WTC11 (cell line): ENCODE data around the gene ARHGEF17. TPM values are rescaled to one million over a fixed set of nuclear protein-coding genes. Genes with fewer than 3 reads are reported as not detected.

Experiments used
- ATAC-seq: fragments of 200-7000 bp; cut with Tn5 transposase; 2 replicates; pipeline ENCODE4 v1.10.0; 2021; ENCODE audit warnings: mild to moderate bottlenecking, moderate library complexity
- CTCF ChIA-PET: fragments of 300-600 bp; sonication (Branson Sonifier 250); formaldehyde crosslinking; loops from one replicate; lab custom pipeline; 2021; ENCODE audit warnings: antibody characterized with exemption; lab: Charles Lee
- POLR2A ChIA-PET: fragments of 350-600 bp; sonication (Branson Sonifier 250); formaldehyde crosslinking; loops from one replicate; lab custom pipeline; 2021; ENCODE audit warnings: antibody characterized with exemption; lab: Charles Lee
- DNase-seq: peaks from one replicate; pipeline ENCODE4 v3.0.0; 2021; ENCODE audit warnings: low spot score
- H3K27ac Mint-ChIP-seq: 2 replicates; pipeline ENCODE4 v1.8.0; 2021; ENCODE audit warnings: mixed read lengths
- H3K27me3 Mint-ChIP-seq: 2 replicates; pipeline ENCODE4 v1.8.0; 2021; ENCODE audit warnings: low read depth, mild to moderate bottlenecking, moderate library complexity, mixed read lengths
- H3K36me3 Mint-ChIP-seq: 2 replicates; pipeline ENCODE4 v1.8.0; 2021; ENCODE audit warnings: mixed read lengths
- H3K4me1 Mint-ChIP-seq: 2 replicates; pipeline ENCODE4 v1.8.0; 2022; ENCODE audit warnings: mixed read lengths
- H3K4me3 Mint-ChIP-seq: 2 replicates; pipeline ENCODE4 v1.8.0; 2021; ENCODE audit warnings: mild to moderate bottlenecking, moderate library complexity, mixed read lengths
- H3K9me3 Mint-ChIP-seq: 2 replicates; pipeline ENCODE4 v1.8.0; 2021; ENCODE audit warnings: mixed read lengths
- CBFB ChIP-seq: sonication (generic); formaldehyde crosslinking; IDR thresholded peaks from 2 replicates; pipeline ENCODE4 v1.8.1; 2022; ENCODE audit warnings: mild to moderate bottlenecking, low read depth, missing genetic modification reagents
- CTCF ChIP-seq: fragments of 200-600 bp; IDR thresholded peaks from 2 replicates; pipeline ENCODE4 v1.8.0; 2022; ENCODE audit warnings: antibody characterized with exemption
- JAZF1 ChIP-seq: fragments of 250-450 bp; sonication (Bioruptor Pico); IDR thresholded peaks from 2 replicates; pipeline ENCODE4 v1.9.0; 2021; ENCODE audit warnings: moderate library complexity, mild to moderate bottlenecking, inconsistent platforms
- JUN ChIP-seq: sonication (generic); formaldehyde crosslinking; IDR thresholded peaks from 2 replicates; pipeline ENCODE4 v1.8.0; 2023; ENCODE audit warnings: mild to moderate bottlenecking, missing genetic modification reagents
- MLX ChIP-seq: sonication (generic); formaldehyde crosslinking; IDR thresholded peaks from 2 replicates; pipeline ENCODE4 v1.8.1; 2023; ENCODE audit warnings: mild to moderate bottlenecking, missing genetic modification reagents, moderate library complexity
- NR3C1 ChIP-seq: sonication (generic); formaldehyde crosslinking; conservative IDR thresholded peaks from 2 replicates; pipeline ENCODE4 v1.8.1; 2023; ENCODE audit warnings: low read depth, mild to moderate bottlenecking, missing genetic modification reagents
- USF2 ChIP-seq: sonication (generic); formaldehyde crosslinking; IDR thresholded peaks from 2 replicates; pipeline ENCODE4 v1.8.1; 2023; ENCODE audit warnings: mild to moderate bottlenecking, missing genetic modification reagents, moderate library complexity
- ZNF219 ChIP-seq: sonication (generic); formaldehyde crosslinking; IDR thresholded peaks from 2 replicates; pipeline ENCODE4 v1.8.0; 2023; ENCODE audit warnings: missing genetic modification reagents, mild to moderate bottlenecking, borderline replicate concordance
- ZNF512 ChIP-seq: sonication (generic); formaldehyde crosslinking; IDR thresholded peaks from 2 replicates; pipeline ENCODE4 v1.8.1; 2022; ENCODE audit warnings: missing genetic modification reagents, borderline replicate concordance
- total RNA-seq: library from RNA; stranded (reverse); gene quantifications from 3 replicates; pipeline ENCODE4 v1.2.3, GENCODE V29; 2021
- TF ChIP-seq, protein P1 (sequence below): sonication (generic); formaldehyde crosslinking; IDR thresholded peaks from 2 replicates; pipeline ENCODE4 v1.8.1; 2023; ENCODE audit warnings: mild to moderate bottlenecking, missing genetic modification reagents
- TF ChIP-seq, protein P2 (sequence below): sonication (generic); formaldehyde crosslinking; IDR thresholded peaks from 2 replicates; pipeline ENCODE4 v1.8.1; 2022; ENCODE audit warnings: low read depth, missing genetic modification reagents, borderline replicate concordance

The ARHGEF17 gene
- total RNA-seq, 1 experiment from 2014 or later = 18.2 TPM

DNA sequence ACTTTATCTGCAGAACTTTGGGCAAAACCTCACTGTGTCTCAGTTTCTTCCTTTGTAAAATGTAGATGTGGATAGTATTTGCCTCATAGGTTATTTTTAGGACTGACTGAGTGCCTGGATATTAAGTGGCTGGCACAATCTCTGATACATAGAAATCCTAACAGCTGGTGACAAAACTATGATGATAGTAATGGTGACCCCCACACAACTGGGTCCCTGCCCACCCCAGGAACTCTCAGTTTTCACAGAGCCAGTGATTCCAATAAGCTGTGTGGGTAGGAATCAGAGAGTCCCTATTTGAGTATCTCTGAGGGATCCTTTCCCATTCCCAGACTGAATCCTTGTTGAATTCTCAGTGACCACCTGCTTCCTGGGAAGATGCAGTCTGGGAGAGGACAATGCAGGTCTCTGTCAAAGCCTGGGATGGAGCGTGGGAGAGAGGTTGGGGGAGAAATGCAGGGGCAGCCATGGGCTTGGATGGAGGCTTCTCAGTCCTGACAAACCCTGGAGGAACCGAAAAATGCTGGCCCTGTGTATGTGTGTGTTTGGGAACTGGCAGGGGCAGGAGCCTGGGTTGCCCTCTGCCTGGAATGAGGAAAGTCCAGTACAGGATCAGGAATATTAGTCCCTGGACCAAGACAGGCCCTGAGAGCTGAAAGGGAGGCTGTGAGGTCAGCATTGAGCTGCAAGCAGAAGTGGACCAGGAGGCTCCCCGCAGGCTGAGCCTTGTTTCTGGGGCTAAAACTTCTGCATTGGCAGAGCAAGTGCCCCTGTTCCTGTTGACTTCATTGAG is 42.0 kb upstream of the ARHGEF17 start:
- Mint-ChIP-seq H3K36me3 (no peaks in the 10 kb centered on the region), H3K4me3 (no peak overlapping the region), H3K4me1 (peaks cover 27% of the 10 kb centered on the region), H3K9me3 (no peaks in the 10 kb centered on the region), H3K27me3 (peaks cover 40% of the 10 kb centered on the region), H3K27ac (no peak overlapping the region)
- DNase-seq (no peak), ATAC-seq (no peak)
- TF ChIP-seq, protein P1, sequence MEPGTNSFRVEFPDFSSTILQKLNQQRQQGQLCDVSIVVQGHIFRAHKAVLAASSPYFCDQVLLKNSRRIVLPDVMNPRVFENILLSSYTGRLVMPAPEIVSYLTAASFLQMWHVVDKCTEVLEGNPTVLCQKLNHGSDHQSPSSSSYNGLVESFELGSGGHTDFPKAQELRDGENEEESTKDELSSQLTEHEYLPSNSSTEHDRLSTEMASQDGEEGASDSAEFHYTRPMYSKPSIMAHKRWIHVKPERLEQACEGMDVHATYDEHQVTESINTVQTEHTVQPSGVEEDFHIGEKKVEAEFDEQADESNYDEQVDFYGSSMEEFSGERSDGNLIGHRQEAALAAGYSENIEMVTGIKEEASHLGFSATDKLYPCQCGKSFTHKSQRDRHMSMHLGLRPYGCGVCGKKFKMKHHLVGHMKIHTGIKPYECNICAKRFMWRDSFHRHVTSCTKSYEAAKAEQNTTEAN (CRISPR knock-in tag) = no peak
- TF ChIP-seq ZNF219 = no peak
- POLR2A ChIA-PET = no interaction called here
- CTCF ChIA-PET = interaction anchor here (0.7 to 3.9 kb wide), 4 partner anchors 13 to 69 kb away, joined by 3 to 16 read pairs (median 6); no protein-coding TSS in a partner anchor

GRCh38 chr11:73266646-73267020 is 41.4 kb upstream of the ARHGEF17 start:
- CTCF ChIA-PET = interaction anchor here (0.9 to 2.0 kb wide), 3 partner anchors 14 to 85 kb away, joined by 3 to 8 read pairs (median 3); no protein-coding TSS in a partner anchor
- no peak for DNase-seq
- H3K27ac Mint-ChIP-seq = no peak overlapping the region
- POLR2A ChIA-PET = no interaction called here
- peaks cover 40% of the 10 kb centered on the region for H3K27me3 Mint-ChIP-seq
- no peak for ATAC-seq
- H3K4me1 Mint-ChIP-seq = peaks cover 32% of the 10 kb centered on the region
- no peaks in the 10 kb centered on the region for H3K9me3 Mint-ChIP-seq
- H3K4me3 Mint-ChIP-seq = no peak overlapping the region
- H3K36me3 Mint-ChIP-seq = no peaks in the 10 kb centered on the region
- TF ChIP-seq ZNF512 (CRISPR knock-in tag) (no peak), JUN (CRISPR knock-in tag) (no peak), NR3C1 (CRISPR knock-in tag) (no peak), CBFB (CRISPR knock-in tag) (no peak)
- TF ChIP-seq, protein P2, sequence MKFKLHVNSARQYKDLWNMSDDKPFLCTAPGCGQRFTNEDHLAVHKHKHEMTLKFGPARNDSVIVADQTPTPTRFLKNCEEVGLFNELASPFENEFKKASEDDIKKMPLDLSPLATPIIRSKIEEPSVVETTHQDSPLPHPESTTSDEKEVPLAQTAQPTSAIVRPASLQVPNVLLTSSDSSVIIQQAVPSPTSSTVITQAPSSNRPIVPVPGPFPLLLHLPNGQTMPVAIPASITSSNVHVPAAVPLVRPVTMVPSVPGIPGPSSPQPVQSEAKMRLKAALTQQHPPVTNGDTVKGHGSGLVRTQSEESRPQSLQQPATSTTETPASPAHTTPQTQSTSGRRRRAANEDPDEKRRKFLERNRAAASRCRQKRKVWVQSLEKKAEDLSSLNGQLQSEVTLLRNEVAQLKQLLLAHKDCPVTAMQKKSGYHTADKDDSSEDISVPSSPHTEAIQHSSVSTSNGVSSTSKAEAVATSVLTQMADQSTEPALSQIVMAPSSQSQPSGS (CRISPR knock-in tag) = no peak

DNA sequence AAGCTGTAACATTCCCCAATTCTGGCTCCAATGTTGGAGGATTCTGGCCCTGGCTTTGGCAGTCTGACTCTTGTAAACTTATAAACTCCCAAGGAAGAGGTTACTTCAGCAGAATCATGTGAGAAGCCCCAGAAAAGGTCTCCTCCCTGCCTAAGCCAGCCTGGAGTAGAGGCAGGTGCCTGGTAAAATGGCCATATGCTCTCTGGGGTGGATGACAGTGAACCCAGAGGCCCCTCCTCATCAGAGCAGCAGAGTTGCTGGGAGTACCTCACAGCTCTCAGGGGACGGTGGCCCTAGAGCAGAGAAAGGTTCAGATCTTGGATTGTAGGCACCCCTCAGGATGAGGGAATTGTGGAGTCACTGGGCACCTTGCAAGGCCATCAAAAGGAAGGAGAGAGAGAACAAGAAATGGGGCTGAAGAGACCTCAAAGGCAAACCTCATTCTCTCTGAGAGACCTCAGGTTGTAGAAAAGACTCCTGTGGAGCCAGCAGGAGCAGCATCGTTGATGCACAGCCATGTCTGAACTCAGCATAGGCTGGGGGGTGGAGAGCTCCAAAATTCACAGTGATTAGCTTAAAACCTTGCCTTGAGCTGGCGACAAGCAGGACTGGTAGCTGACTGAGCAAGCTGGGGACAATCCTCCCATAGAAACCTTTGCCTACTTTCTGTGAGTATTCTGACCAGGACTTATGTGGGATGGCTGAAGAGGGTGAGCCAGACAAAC is 40.8 kb upstream of the ARHGEF17 start:
- ChIA-PET CTCF (interaction anchor here (0.6 to 5.0 kb wide), 8 partner anchors 14 to 84 kb away, joined by 3 to 36 read pairs (median 6); partner anchors contain the start of gene ARHGEF17), POLR2A (interaction anchor here (1.5 kb wide), 1 partner anchor 68 kb away, joined by 3 read pairs; no protein-coding TSS in a partner anchor)

More for the DNA sequence above, 40.8 kb upstream of the ARHGEF17 start:
- no peak overlapping the region for H3K27ac Mint-ChIP-seq
- H3K4me3 Mint-ChIP-seq = no peak overlapping the region
- ATAC-seq (no peak), DNase-seq (no peak)
- H3K4me1 Mint-ChIP-seq = peaks cover 36% of the 10 kb centered on the region
- TF ChIP-seq MLX (no peak), CTCF (no peak), USF2 (CRISPR knock-in tag) (no peak), JAZF1 (CRISPR knock-in tag) (no peak)
- no peaks in the 10 kb centered on the region for H3K36me3 Mint-ChIP-seq
- H3K27me3 Mint-ChIP-seq = peaks cover 40% of the 10 kb centered on the region
- H3K9me3 Mint-ChIP-seq = no peaks in the 10 kb centered on the region
